Aorta (tissue), 5 donors: ENCODE data around the gene SHROOM3. TPM values are rescaled to one million over a fixed set of nuclear protein-coding genes. Genes with fewer than 3 reads are reported as not detected.
A peak's percentile ranks its signal among the peaks of the same experiment; 100 is the strongest.

Experiments used
- ATAC-seq: fragments of 200-7000 bp; cut with Tn5 transposase; one replicate; pipeline ENCODE4 v1.9.1; 2022; ENCODE audit warnings: moderate library complexity; ENCODE audit not compliant: low FRiP score
- DNase-seq, 2 donors: peaks; one replicate each; pipeline ENCODE4 v3.0.0-alpha.2; 2020
- H3K27ac ChIP-seq, 2 donors: one replicate each; pipeline ENCODE4 v1.5.1; 2013; ENCODE audit warnings: low read length in 2 of 2, mild to moderate bottlenecking in 2 of 2, moderate library complexity in 2 of 2, control low read depth in 1 of 2, inconsistent platforms in 1 of 2, low read depth in 1 of 2
- H3K27me3 ChIP-seq, 2 donors: one replicate each; pipeline ENCODE4 v1.6.1; 2013; ENCODE audit warnings: control low read depth in 1 of 2, low read length in 1 of 2, mild to moderate bottlenecking in 1 of 2, moderate library complexity in 1 of 2; ENCODE audit not compliant: insufficient read depth in 2 of 2, control insufficient read depth in 1 of 2
- H3K36me3 ChIP-seq, 2 donors: one replicate each; pipeline ENCODE4 v1.6.1; 2013; ENCODE audit warnings: control low read depth in 1 of 2, low read length in 1 of 2, mild to moderate bottlenecking in 1 of 2; ENCODE audit not compliant: insufficient read depth in 2 of 2, control insufficient read depth in 1 of 2
- H3K4me1 ChIP-seq, 2 donors: one replicate each; pipeline ENCODE4 v1.6.1; 2013; ENCODE audit warnings: low read length in 2 of 2, control low read depth in 1 of 2, mild to moderate bottlenecking in 1 of 2, moderate library complexity in 1 of 2; ENCODE audit not compliant: insufficient read depth in 2 of 2, control insufficient read depth in 1 of 2
- H3K4me3 ChIP-seq, 2 donors: one replicate each; pipeline ENCODE4 v1.5.1; 2013; ENCODE audit warnings: low read length in 2 of 2, control low read depth in 1 of 2, mild to moderate bottlenecking in 1 of 2
- H3K9me3 ChIP-seq: one replicate; pipeline ENCODE4 v1.6.1; 2013; ENCODE audit warnings: mild to moderate bottlenecking, low read length; ENCODE audit not compliant: control insufficient read depth
- WGBS, 2 donors: extraction: QIAGEN DNeasy Blood & Tissue Kit; methylation state at CpG; one replicate each; pipeline ENCODE4 v1.1.7; 2013; 5-methylcytosine and 5-hydroxymethylcytosine counted together
- intact Hi-C, 2 donors: fragments of 100-400 bp; cut with DNase I; formaldehyde crosslinking; loops; one replicate each; pipeline versions ENCODE4 v1.14.2 to v1.15.0; 2022
- polyA plus RNA-seq, 2 donors: library from polyadenylated mRNA; stranded (reverse); fragments of 200-250 nt; gene quantifications; one replicate each; pipeline ENCODE4 v1.2.3, GENCODE V29; 2013
- total RNA-seq, 2 donors: library from RNA; stranded (reverse); fragmentation: NEBNext Ultra II Directional; extraction: Animal tissue kit (Norgen Biotek cat#: 25700); gene quantifications; one replicate each; pipeline ENCODE4 v1.2.1, GENCODE V29; 2021
- donor health status: healthy with polysubstance abuse.
- donor health status: Bipolar disorder and iron deficiency.
- donor health status: DM: no; HTN: no; CAD: no.
- donor health status: DM: no; HTN: no; CAD: no.
- donor health status: DM: yes; HTN: yes; CAD: no.

Gene SHROOM3
- total and polyA plus RNA-seq, 4 donors: 14.1 to 173 (median 32.8) TPM

DNA sequence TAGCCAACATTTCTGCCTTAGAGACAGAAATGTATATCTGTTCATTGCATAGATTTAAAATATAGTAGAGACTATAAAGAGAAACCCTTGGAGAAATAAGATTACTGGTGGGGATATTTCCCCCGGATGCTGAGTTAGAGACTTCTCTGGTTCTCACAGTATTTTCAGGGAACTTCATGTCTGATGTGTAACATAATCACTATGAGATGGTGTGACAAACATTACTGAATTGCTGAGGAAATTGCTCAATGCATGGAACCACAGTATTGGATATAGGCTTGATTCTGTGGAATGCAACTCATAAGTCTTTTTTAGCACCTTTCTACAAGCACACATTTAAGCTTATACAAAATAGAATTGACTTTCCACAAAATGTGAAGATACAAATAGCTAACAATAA lies 310.2 kb downstream of the SHROOM3 start:
- no peaks in the 10 kb centered on the region for H3K27me3 ChIP-seq
- ATAC-seq: no peak
- peak overlapping the region in 1 of 2 donors; percentile 49 for H3K27ac ChIP-seq
- intact Hi-C loops: loop anchor here in 1 of 2 donors (10.0 kb wide), 1 partner anchor 160 kb away; no protein-coding TSS in a partner anchor
- peak overlapping the region in 1 of 2 donors; percentile 5 for H3K4me3 ChIP-seq
- peaks cover 0 to 5% of the 10 kb centered on the region in 2 donors for H3K36me3 ChIP-seq
- peaks cover 0 to 4% of the 10 kb centered on the region in 2 donors for H3K4me1 ChIP-seq
- no peak for DNase-seq
- no peaks in the 10 kb centered on the region for H3K9me3 ChIP-seq
- 52 to 59% methylated on average over 1 of the region's 1 CpG for WGBS, 2 donors

DNA sequence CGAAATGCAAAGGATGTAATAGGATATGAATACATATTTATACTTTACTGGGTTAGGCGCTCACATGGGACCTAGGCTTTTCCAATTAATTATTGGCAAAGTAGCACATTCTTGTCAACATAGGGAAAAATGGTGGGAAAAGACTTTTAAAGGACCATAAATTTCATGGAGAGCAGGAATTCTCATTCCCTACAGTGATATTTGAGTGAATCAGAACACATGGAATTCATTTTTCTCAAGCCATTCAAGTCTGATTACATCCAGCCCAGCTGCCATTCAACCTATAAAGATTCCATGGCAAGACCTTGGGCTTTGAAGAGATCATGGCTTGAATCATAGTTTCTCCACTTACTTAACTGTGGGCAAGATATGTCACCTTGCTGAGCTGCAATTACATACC lies 312.5 kb downstream of the SHROOM3 start:
- 78 to 80% methylated on average over 2 of the region's 2 CpGs for WGBS, 2 donors
- Histone ChIP-seq H3K4me3 (no peak overlapping the region), H3K4me1 (peaks cover 0 to 4% of the 10 kb centered on the region in 2 donors), H3K36me3 (no peaks in the 10 kb centered on the region), H3K9me3 (no peaks in the 10 kb centered on the region), H3K27me3 (no peaks in the 10 kb centered on the region), H3K27ac (peak overlapping the region in 1 of 2 donors; percentile 57)
- ATAC-seq: no peak
- intact Hi-C loops: loop anchor here in 1 of 2 donors (10.0 kb wide), 1 partner anchor 163 kb away; no protein-coding TSS in a partner anchor
- no peak for DNase-seq

DNA sequence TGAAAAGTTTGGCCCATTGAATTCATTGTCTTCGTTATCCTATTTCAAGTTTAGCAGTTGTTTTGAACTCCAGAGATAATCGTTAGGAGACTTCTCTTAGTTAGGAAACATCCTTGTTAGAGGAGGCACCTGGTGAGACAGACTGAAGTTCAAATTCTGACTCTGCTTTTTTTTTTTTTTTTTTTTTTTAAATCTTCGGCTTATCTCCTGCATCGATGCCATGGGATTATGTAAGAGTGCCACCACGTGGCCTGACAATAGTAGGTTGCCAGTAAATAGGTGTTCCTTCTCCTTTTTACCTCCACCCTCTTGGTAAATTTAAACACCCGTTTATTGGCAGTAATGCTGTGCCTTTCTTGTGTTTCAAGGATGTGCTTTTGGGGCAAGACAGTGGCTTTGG lies 313.6 kb downstream of the SHROOM3 start:
- WGBS, 2 donors: 26 to 27% methylated on average over 6 of the region's 6 CpGs
- no peaks in the 10 kb centered on the region for H3K36me3 ChIP-seq
- DNase-seq: no peak
- H3K4me3 ChIP-seq: no peak overlapping the region
- no peak for ATAC-seq
- H3K27me3 ChIP-seq: no peaks in the 10 kb centered on the region
- intact Hi-C loops: loop anchor here in 1 of 2 donors (10.0 kb wide), 1 partner anchor 164 kb away; no protein-coding TSS in a partner anchor
- no peaks in the 10 kb centered on the region for H3K9me3 ChIP-seq
- H3K4me1 ChIP-seq: peaks cover 0 to 4% of the 10 kb centered on the region in 2 donors
- peak overlapping the region in 1 of 2 donors; percentile 21 for H3K27ac ChIP-seq

DNA sequence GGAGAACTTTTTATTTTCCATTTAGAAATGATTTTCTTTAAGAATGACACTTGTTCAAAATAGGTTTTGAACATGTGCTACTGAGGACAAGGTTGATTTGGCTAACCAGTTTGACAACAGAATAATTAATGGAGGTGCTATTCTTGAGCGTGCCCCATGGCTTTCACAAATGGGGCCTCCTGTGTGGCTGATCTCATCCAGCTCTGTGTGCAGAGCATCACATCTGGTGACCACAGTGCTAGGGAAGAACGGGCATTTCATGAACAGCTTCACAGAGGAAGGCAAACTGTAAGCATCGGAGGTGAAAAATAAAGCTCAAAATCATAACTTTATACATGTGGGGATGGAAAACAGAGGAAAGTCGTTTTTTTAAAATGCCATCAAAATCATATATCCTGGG lies 314.3 kb downstream of the SHROOM3 start:
- H3K4me1 ChIP-seq: peaks cover 0 to 4% of the 10 kb centered on the region in 2 donors
- no peak overlapping the region for H3K4me3 ChIP-seq
- DNase-seq (no peak), ATAC-seq (no peak)
- no peak overlapping the region for H3K27ac ChIP-seq
- H3K27me3 ChIP-seq: no peaks in the 10 kb centered on the region
- intact Hi-C loops: loop anchor here in 1 of 2 donors (10.0 kb wide), 1 partner anchor 165 kb away; no protein-coding TSS in a partner anchor
- no peaks in the 10 kb centered on the region for H3K9me3 ChIP-seq
- WGBS, 2 donors: 58 to 62% methylated on average over 4 of the region's 4 CpGs
- no peaks in the 10 kb centered on the region for H3K36me3 ChIP-seq

DNA sequence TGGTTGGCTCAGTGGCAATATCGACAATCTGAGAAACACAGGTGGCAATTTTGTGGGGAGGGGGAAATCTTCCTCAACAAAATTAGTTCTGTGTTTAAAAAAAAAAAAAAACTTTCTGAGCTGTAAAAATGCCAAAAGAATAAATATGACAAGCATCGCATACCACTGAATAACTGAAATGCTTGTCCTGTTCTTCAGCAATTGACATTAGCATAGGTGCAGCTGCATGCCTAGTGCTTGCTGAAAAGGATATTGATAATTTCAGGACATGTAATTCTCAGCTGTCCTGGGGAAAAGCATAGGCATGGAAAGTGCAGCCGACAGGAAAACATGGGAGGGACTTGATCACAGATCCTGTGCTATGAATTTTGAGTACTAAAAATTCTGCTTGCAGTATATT lies 315.7 kb downstream of the SHROOM3 start:
- peaks cover 0 to 6% of the 10 kb centered on the region in 2 donors for H3K36me3 ChIP-seq
- ATAC-seq (no peak), DNase-seq (no peak)
- 44 to 53% methylated on average over 3 of the region's 3 CpGs for WGBS, 2 donors
- no peak overlapping the region for H3K4me3 ChIP-seq
- H3K27ac ChIP-seq: no peak overlapping the region
- no peaks in the 10 kb centered on the region for H3K4me1 ChIP-seq
- no peaks in the 10 kb centered on the region for H3K27me3 ChIP-seq
- H3K9me3 ChIP-seq: no peaks in the 10 kb centered on the region
- intact Hi-C loops: loop anchor here in 1 of 2 donors (5.0 to 10.0 kb wide), 2 partner anchors 138 to 294 kb away; no protein-coding TSS in a partner anchor

DNA sequence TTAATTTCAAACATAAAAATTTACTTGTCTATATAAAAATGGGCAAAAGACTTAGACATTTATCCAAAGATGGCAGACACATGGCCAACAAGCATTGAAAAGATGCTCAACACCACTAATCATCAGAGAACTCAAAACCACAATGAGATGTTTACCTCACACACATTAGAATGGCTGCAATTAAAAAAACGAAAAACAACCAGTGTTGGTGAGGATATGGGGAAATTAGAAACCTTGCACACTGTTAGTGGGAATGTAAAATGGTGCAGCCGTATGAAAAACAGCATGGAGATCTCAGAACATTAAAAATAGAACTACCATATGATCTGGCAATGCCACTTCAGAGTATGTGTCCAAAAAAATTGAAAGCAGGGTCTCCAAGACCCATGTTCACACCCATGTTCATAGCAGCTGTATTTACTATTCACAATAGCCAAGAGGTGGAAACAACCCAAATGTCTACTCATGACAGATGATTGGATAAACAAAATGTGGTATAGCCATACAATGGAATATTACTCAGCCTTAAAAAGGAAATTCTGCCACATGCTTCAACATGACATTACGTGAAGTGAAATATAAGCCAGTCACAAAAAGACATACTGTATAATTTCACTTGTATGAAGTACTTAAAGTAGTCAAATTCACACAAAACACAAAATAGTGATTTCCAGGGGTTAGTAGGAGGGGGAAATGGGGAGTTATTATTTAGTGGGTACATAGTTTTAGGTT lies 316.7 kb downstream of the SHROOM3 start:
- DNase-seq (no peak), ATAC-seq (no peak)
- Histone ChIP-seq H3K27me3 (no peaks in the 10 kb centered on the region), H3K36me3 (peaks cover 0 to 6% of the 10 kb centered on the region in 2 donors), H3K4me3 (no peak overlapping the region), H3K27ac (no peak overlapping the region), H3K4me1 (no peaks in the 10 kb centered on the region), H3K9me3 (no peaks in the 10 kb centered on the region)
- intact Hi-C loops: loop anchor here in 1 of 2 donors (5.0 to 10.0 kb wide), 2 partner anchors 139 to 293 kb away; no protein-coding TSS in a partner anchor
- WGBS, 2 donors: 97% methylated on average over 3 of the region's 3 CpGs

DNA sequence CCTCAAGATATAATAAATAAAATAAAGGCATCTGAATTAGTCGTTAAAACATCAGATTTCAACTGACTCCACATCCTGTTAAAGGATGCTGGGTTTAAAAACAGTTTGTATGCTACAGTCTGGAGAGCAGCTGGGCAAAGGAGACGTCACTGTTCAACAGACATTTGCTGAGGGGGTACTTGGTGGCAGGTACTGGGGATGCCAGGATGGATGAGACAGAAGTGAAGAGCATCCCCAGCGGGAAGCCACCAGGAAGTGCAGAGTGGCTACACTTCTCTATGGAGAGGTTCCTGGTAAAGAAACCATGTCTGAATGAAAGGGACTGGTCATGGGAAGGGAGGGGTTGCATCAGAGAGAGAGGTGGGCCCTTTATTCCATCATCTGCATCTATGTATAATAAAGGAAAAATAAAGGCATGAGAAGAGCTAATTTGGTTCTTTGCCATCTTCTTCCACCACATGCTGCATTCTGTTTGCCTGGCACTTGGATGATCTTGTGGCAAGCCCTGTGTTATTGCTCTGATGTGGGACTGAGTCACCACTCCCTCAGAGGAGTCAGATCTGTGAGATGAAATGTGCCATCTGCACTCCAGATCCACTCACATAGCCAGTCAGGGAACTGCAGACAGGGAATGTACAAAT lies 318.0 kb downstream of the SHROOM3 start:
- H3K36me3 ChIP-seq: peaks cover 0 to 6% of the 10 kb centered on the region in 2 donors
- 15 to 17% methylated on average over 3 of the region's 3 CpGs for WGBS, 2 donors
- peak overlapping the region; percentile 71 to 88 for H3K27ac ChIP-seq
- DNase-seq: peak in 1 of 2 donors; percentile 65
- peaks cover 0 to 2% of the 10 kb centered on the region in 2 donors for H3K4me1 ChIP-seq
- intact Hi-C loops: loop anchor here in 1 of 2 donors (5.0 to 10.0 kb wide), 2 partner anchors 141 to 292 kb away; no protein-coding TSS in a partner anchor
- no peaks in the 10 kb centered on the region for H3K9me3 ChIP-seq
- ATAC-seq: peak; percentile 75
- no peaks in the 10 kb centered on the region for H3K27me3 ChIP-seq
- H3K4me3 ChIP-seq: peak overlapping the region in 1 of 2 donors; percentile 15

DNA sequence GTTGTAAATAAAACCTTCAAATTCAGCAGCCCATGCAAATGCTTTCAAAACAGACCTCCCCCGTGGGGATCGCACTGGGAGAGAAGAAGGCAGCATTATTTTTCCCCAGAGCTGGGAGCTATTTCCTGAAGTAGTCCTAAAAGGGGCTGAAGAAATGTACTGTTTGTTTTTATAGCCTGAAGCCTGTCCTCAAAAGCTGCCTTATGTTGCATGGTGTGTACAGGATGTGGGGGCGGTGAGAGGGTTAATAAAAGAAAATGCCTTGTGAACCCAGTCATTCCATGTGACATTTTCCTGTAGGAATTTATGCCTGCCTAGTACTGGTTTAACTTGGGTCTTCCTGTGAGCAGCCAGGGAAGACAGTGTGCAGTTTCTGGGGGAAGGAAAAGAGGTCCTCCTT lies 318.8 kb downstream of the SHROOM3 start:
- Histone ChIP-seq H3K36me3 (peaks cover 0 to 6% of the 10 kb centered on the region in 2 donors), H3K4me3 (peak overlapping the region in 1 of 2 donors; percentile 15), H3K4me1 (peaks cover 0 to 4% of the 10 kb centered on the region in 2 donors), H3K27me3 (no peaks in the 10 kb centered on the region), H3K9me3 (no peaks in the 10 kb centered on the region), H3K27ac (peak overlapping the region; percentile 45 to 71)
- intact Hi-C loops: loop anchor here in 1 of 2 donors (5.0 to 10.0 kb wide), 2 partner anchors 142 to 291 kb away; no protein-coding TSS in a partner anchor
- WGBS, 2 donors: 3% methylated on average over 3 of the region's 3 CpGs
- DNase-seq (no peak), ATAC-seq (peak; percentile 56)
